Neuronal stem cell (in vitro differentiated cells): ENCODE results near the gene AKR1C2.
"Not testable (repeated sequence)": the region's sequence is repeated elsewhere in the genome, so short reads cannot be mapped to it uniquely, and the experiment has no call there.

ENCODE experiments used
- DNase-seq: peaks from one replicate; pipeline ENCODE4 v3.0.0-alpha.2; 2013; ENCODE audit warnings: low spot score
- H2AFZ ChIP-seq: one replicate; pipeline ENCODE4 v1.6.1; 2013; ENCODE audit warnings: mild to moderate bottlenecking, low read length, inconsistent platforms
- H2AK5ac ChIP-seq: 2 replicates; pipeline ENCODE4 v1.6.1; 2013; ENCODE audit warnings: low read depth, mild to moderate bottlenecking, inconsistent platforms, low read length, moderate library complexity, mixed read lengths
- H2BK120ac ChIP-seq: 2 replicates; pipeline ENCODE4 v1.6.1; 2013; ENCODE audit warnings: low read depth, mild to moderate bottlenecking, inconsistent platforms, low read length, moderate library complexity, mixed read lengths
- H2BK12ac ChIP-seq: one replicate; pipeline ENCODE4 v1.6.1; 2013; ENCODE audit warnings: low read length, inconsistent platforms
- H2BK15ac ChIP-seq: 2 replicates; pipeline ENCODE4 v1.6.1; 2013; ENCODE audit warnings: mild to moderate bottlenecking, low read length, inconsistent platforms, mixed read lengths
- H2BK5ac ChIP-seq: one replicate; pipeline ENCODE4 v1.6.1; 2013; ENCODE audit warnings: inconsistent platforms, mild to moderate bottlenecking, low read length, moderate library complexity
- H3K14ac ChIP-seq: one replicate; pipeline ENCODE4 v1.6.1; 2013; ENCODE audit warnings: low read length, inconsistent platforms
- H3K18ac ChIP-seq: 2 replicates; pipeline ENCODE4 v1.6.1; 2013; ENCODE audit warnings: low read length, inconsistent platforms
- H3K23ac ChIP-seq: 2 replicates; pipeline ENCODE4 v1.6.1; 2013; ENCODE audit warnings: low read depth, mild to moderate bottlenecking, mixed read lengths, low read length, inconsistent platforms; ENCODE audit not compliant: poor library complexity
- H3K27ac ChIP-seq: replicated peaks from 3 replicates; pipeline ENCODE4 v1.5.1; 2013; ENCODE audit warnings: low read length, inconsistent platforms
- H3K27me3 ChIP-seq, 3 experiments: 2 replicates each; pipeline ENCODE4 v1.6.1; 2013; ENCODE audit warnings: low read length in 3 of 3, mild to moderate bottlenecking in 2 of 3, inconsistent platforms in 1 of 3, low read depth in 1 of 3, mixed read lengths in 1 of 3, moderate library complexity in 1 of 3; ENCODE audit not compliant: control insufficient read depth in 3 of 3, insufficient read depth in 3 of 3
- H3K36me3 ChIP-seq, 2 donors: replicated peaks in 1 of 2; 2 replicates each; pipeline ENCODE4 v1.6.1; 2013; ENCODE audit warnings: low read length in 2 of 2; ENCODE audit not compliant: control insufficient read depth in 2 of 2, insufficient read depth in 2 of 2
- H3K4ac ChIP-seq: 2 replicates; pipeline ENCODE4 v1.6.1; 2013; ENCODE audit warnings: inconsistent platforms, mild to moderate bottlenecking, low read length, moderate library complexity
- H3K4me1 ChIP-seq, 2 donors: 1 replicate in 1 of 2; 2 replicates in 1 of 2; pipeline ENCODE4 v1.6.1; 2013; ENCODE audit warnings: low read length in 2 of 2, low read depth in 1 of 2; ENCODE audit not compliant: control insufficient read depth in 2 of 2, insufficient read depth in 1 of 2
- H3K4me2 ChIP-seq: one replicate; pipeline ENCODE4 v1.6.1; 2013; ENCODE audit warnings: mild to moderate bottlenecking, low read length, inconsistent platforms; ENCODE audit not compliant: insufficient read depth, poor library complexity, severe bottlenecking
- H3K4me3 ChIP-seq, 2 donors: 2 replicates each; pipeline ENCODE4 v1.5.1; 2013; ENCODE audit warnings: low read length in 2 of 2, mild to moderate bottlenecking in 2 of 2, inconsistent platforms in 1 of 2, moderate library complexity in 1 of 2
- H3K79me1 ChIP-seq: one replicate; pipeline ENCODE4 v1.6.1; 2013; ENCODE audit warnings: low read depth, mild to moderate bottlenecking, inconsistent platforms, low read length, moderate library complexity
- H3K9ac ChIP-seq: one replicate; pipeline ENCODE4 v1.6.1; 2013; ENCODE audit warnings: mild to moderate bottlenecking, low read depth, low read length, inconsistent platforms; ENCODE audit not compliant: poor library complexity
- H3K9me3 ChIP-seq, 2 donors: replicated peaks in 1 of 2; 2 replicates each; pipeline versions ENCODE3 to v1.6.1; 2013; ENCODE audit warnings: low read length in 2 of 2, mild to moderate bottlenecking in 2 of 2, inconsistent platforms in 1 of 2, low read depth in 1 of 2, mixed read lengths in 1 of 2, moderate library complexity in 1 of 2; ENCODE audit not compliant: control insufficient read depth in 2 of 2, insufficient read depth in 1 of 2
- H4K8ac ChIP-seq: one replicate; pipeline ENCODE4 v1.6.1; 2013; ENCODE audit warnings: low read depth, mild to moderate bottlenecking, inconsistent platforms, low read length, moderate library complexity
- H4K91ac ChIP-seq: one replicate; pipeline ENCODE4 v1.6.1; 2013; ENCODE audit warnings: low read length, low read depth, mild to moderate bottlenecking, inconsistent platforms; ENCODE audit not compliant: poor library complexity
- WGBS, 2 donors: extraction: QIAGEN DNeasy Blood & Tissue Kit; methylation state at CpG; one replicate each; pipeline ENCODE4 v1.1.7; 2013; ENCODE audit warnings: missing lambda C conversion rate in 2 of 2, mixed read lengths in 1 of 2; ENCODE audit not compliant: insufficient read length in 2 of 2, insufficient replicate concordance in 1 of 2; ENCODE audit errors: extremely low coverage in 2 of 2; 5-methylcytosine and 5-hydroxymethylcytosine counted together

Gene AKR1C2

GRCh38 chr10:4978870-4979269, 24.8 kb downstream of the AKR1C2 start:
- no peak overlapping the region for H3K9ac ChIP-seq
- H2AFZ ChIP-seq: no peak overlapping the region
- no peak overlapping the region for H3K4ac ChIP-seq
- no peak overlapping the region for H2BK120ac ChIP-seq
- H2BK5ac ChIP-seq: no peak overlapping the region
- H3K9me3 ChIP-seq: no peaks in the 10 kb centered on the region
- H3K4me1 ChIP-seq: peaks cover 0 to 6% of the 10 kb centered on the region in 2 donors
- H3K36me3 ChIP-seq: no peaks in the 10 kb centered on the region
- H3K27me3 ChIP-seq: no peaks in the 10 kb centered on the region
- DNase-seq: no peak
- H3K14ac ChIP-seq: no peak overlapping the region
- H2BK12ac ChIP-seq: no peak overlapping the region
- no peak overlapping the region for H3K4me3 ChIP-seq
- no peak overlapping the region for H3K4me2 ChIP-seq
- no peak overlapping the region for H3K18ac ChIP-seq
- H2AK5ac ChIP-seq: no peak overlapping the region
- H4K91ac ChIP-seq: no peak overlapping the region
- no peak overlapping the region for H2BK15ac ChIP-seq
- no peaks in the 10 kb centered on the region for H3K79me1 ChIP-seq
- no peak overlapping the region for H4K8ac ChIP-seq
- no peak overlapping the region for H3K27ac ChIP-seq
- no CpG with 5 or more reads among the region's 4 CpGs for WGBS, 2 donors
- no peak overlapping the region for H3K23ac ChIP-seq

GRCh38 chr10:4977025-4977424, 26.6 kb downstream of the AKR1C2 start:
- H3K4me3 ChIP-seq: no peak overlapping the region
- H2BK120ac ChIP-seq: no peak overlapping the region
- H3K36me3 ChIP-seq: no peaks in the 10 kb centered on the region
- H2AFZ ChIP-seq: no peak overlapping the region
- H3K4ac ChIP-seq: no peak overlapping the region
- no peak overlapping the region for H3K14ac ChIP-seq
- no peak overlapping the region for H2AK5ac ChIP-seq
- no peak overlapping the region for H2BK5ac ChIP-seq
- H3K79me1 ChIP-seq: no peaks in the 10 kb centered on the region
- H2BK15ac ChIP-seq: no peak overlapping the region
- H2BK12ac ChIP-seq: no peak overlapping the region
- H3K27ac ChIP-seq: no peak overlapping the region
- H3K18ac ChIP-seq: no peak overlapping the region
- H4K8ac ChIP-seq: no peak overlapping the region
- H3K23ac ChIP-seq: no peak overlapping the region
- no peak overlapping the region for H4K91ac ChIP-seq
- DNase-seq: no peak
- no peaks in the 10 kb centered on the region for H3K27me3 ChIP-seq
- H3K4me1 ChIP-seq: peaks cover 0 to 5% of the 10 kb centered on the region in 2 donors
- H3K9me3 ChIP-seq: no peaks in the 10 kb centered on the region
- no peak overlapping the region for H3K9ac ChIP-seq
- no peak overlapping the region for H3K4me2 ChIP-seq

GRCh38 chr10:4974400-4974799, 29.3 kb downstream of the AKR1C2 start:
- not testable (repeated sequence) for H3K4me2 ChIP-seq, H2BK120ac ChIP-seq, H2AK5ac ChIP-seq

GRCh38 chr10:4973294-4973693, 30.4 kb downstream of the AKR1C2 start:
- not testable (repeated sequence) for H3K79me1 ChIP-seq, H3K4me1 ChIP-seq, H3K9me3 ChIP-seq, H3K23ac ChIP-seq, H3K4me2 ChIP-seq, H2AK5ac ChIP-seq, H2AFZ ChIP-seq, H2BK120ac ChIP-seq, H3K27ac ChIP-seq, DNase-seq, H3K36me3 ChIP-seq, H4K8ac ChIP-seq, H3K4me3 ChIP-seq, H3K27me3 ChIP-seq, H3K4ac ChIP-seq, H3K9ac ChIP-seq, H2BK15ac ChIP-seq, H2BK12ac ChIP-seq, H4K91ac ChIP-seq, H2BK5ac ChIP-seq, H3K18ac ChIP-seq, H3K14ac ChIP-seq
- no CpG with 5 or more reads among the region's 1 CpG for WGBS, 2 donors

More at GRCh38 chr10:4974400-4974799, 29.3 kb downstream of the AKR1C2 start:
- not testable (repeated sequence) for H2BK5ac ChIP-seq, H2AFZ ChIP-seq, H3K4ac ChIP-seq, H3K4me1 ChIP-seq, H4K8ac ChIP-seq, H3K9ac ChIP-seq, DNase-seq, H2BK12ac ChIP-seq, H3K36me3 ChIP-seq, H3K4me3 ChIP-seq, H3K9me3 ChIP-seq, H3K18ac ChIP-seq, H3K27me3 ChIP-seq, H3K79me1 ChIP-seq, H2BK15ac ChIP-seq, H3K23ac ChIP-seq, H3K14ac ChIP-seq, H4K91ac ChIP-seq, H3K27ac ChIP-seq
